H1 (cell line): ENCODE data around the gene S1PR1.
A peak's percentile ranks its signal among the peaks of the same experiment; 100 is the strongest.

Source experiments
- CBX8 ChIP-seq: fragments of 300-800, 300-1000 bp; sonication (generic); IDR thresholded peaks from 2 replicates; pipeline ENCODE4 v1.7.1; 2016; ENCODE audit warnings: low read depth, low read length, borderline replicate concordance
- CTCF ChIP-seq, 3 experiments: IDR thresholded peaks; 1 replicate in 2 of 3; 2 replicates in 1 of 3; pipeline versions ENCODE4 v1.5.1 to v1.6.1; 2011; ENCODE audit warnings: low read length in 3 of 3, mild to moderate bottlenecking in 3 of 3, inconsistent platforms in 2 of 3, low read depth in 1 of 3, moderate library complexity in 1 of 3; ENCODE audit not compliant: insufficient read depth in 1 of 3; ENCODE audit errors: control extremely low read depth in 1 of 3
- EP300 ChIP-seq, 2 experiments: IDR thresholded peaks; 1 replicate in 1 of 2; 2 replicates in 1 of 2; pipeline ENCODE4 v1.6.1; 2011 to 2012; ENCODE audit warnings: low read depth in 2 of 2, low read length in 2 of 2, mild to moderate bottlenecking in 2 of 2, borderline replicate concordance in 1 of 2, inconsistent platforms in 1 of 2, moderate library complexity in 1 of 2
- JUN ChIP-seq: IDR thresholded peaks from 2 replicates; pipeline ENCODE4 v1.6.1; 2011; ENCODE audit warnings: low read depth, mild to moderate bottlenecking, improper control_type of control experiment, low read length
- MAFK ChIP-seq: IDR thresholded peaks from 2 replicates; pipeline ENCODE4 v1.6.1; 2012; ENCODE audit warnings: low read depth, mild to moderate bottlenecking, improper control_type of control experiment, low read length
- MAX ChIP-seq: IDR thresholded peaks from 2 replicates; pipeline ENCODE4 v1.6.1; 2012; ENCODE audit warnings: inconsistent platforms
- NANOG ChIP-seq: IDR thresholded peaks from 2 replicates; pipeline ENCODE4 v1.6.1; 2011; ENCODE audit warnings: low read length, low read depth, mild to moderate bottlenecking, inconsistent platforms; ENCODE audit not compliant: insufficient read depth, poor library complexity, severe bottlenecking
- POLR2AphosphoS5 ChIP-seq: IDR thresholded peaks from 2 replicates; pipeline ENCODE4 v1.6.1; 2011; ENCODE audit warnings: low read depth, low read length
- RAD21 ChIP-seq, 2 experiments: IDR thresholded peaks in 1 of 2; conservative IDR thresholded peaks in 1 of 2; 2 replicates each; pipeline ENCODE4 v1.6.1; 2011; ENCODE audit warnings: low read depth in 2 of 2, low read length in 2 of 2, improper control_type of control experiment in 1 of 2, inconsistent platforms in 1 of 2, mild to moderate bottlenecking in 1 of 2, moderate library complexity in 1 of 2
- SP1 ChIP-seq: IDR thresholded peaks from 2 replicates; pipeline ENCODE4 v1.6.1; 2011; ENCODE audit warnings: low read depth, low read length
- USF2 ChIP-seq: IDR thresholded peaks from 2 replicates; pipeline ENCODE4 v1.6.1; 2011; ENCODE audit warnings: low read length, improper control_type of control experiment
- YY1 ChIP-seq: IDR thresholded peaks from 2 replicates; pipeline ENCODE4 v1.6.1; 2011; ENCODE audit warnings: low read depth, mild to moderate bottlenecking, low read length

GRCh38 chr1:101288491-101288944, 51.7 kb downstream of the S1PR1 start:
- TF ChIP-seq USF2, result no peak
- no peak for TF ChIP-seq CBX8
- TF ChIP-seq POLR2AphosphoS5, result no peak
- TF ChIP-seq SP1, result no peak
- peak in 2 of 3 experiments; percentile 66 to 88; a peak in 3 of 4 replicates for TF ChIP-seq CTCF (IDR thresholded peaks at IDR 0.05; ENCODE audit: control extremely low read depth in 1 of 3, insufficient read depth in 1 of 3, low read depth in 1 of 3, low read length in 3 of 3)
- TF ChIP-seq MAX, result no peak
- TF ChIP-seq NANOG, result no peak
- TF ChIP-seq YY1, result no peak
- TF ChIP-seq JUN, result no peak
- TF ChIP-seq EP300 (IDR thresholded peaks at IDR 0.05; ENCODE audit: borderline replicate concordance in 1 of 2, low read depth in 2 of 2, low read length in 2 of 2), result no peak
- TF ChIP-seq MAFK, result no peak
- peak; percentile 84 to 89 for TF ChIP-seq RAD21 (IDR thresholded peaks at IDR 0.05 in 1 of 2, conservative IDR thresholded peaks at IDR 0.05 in 1 of 2; ENCODE audit: low read depth in 2 of 2, low read length in 2 of 2)
